ENCODE results near the gene CDKAL1.

DNA sequence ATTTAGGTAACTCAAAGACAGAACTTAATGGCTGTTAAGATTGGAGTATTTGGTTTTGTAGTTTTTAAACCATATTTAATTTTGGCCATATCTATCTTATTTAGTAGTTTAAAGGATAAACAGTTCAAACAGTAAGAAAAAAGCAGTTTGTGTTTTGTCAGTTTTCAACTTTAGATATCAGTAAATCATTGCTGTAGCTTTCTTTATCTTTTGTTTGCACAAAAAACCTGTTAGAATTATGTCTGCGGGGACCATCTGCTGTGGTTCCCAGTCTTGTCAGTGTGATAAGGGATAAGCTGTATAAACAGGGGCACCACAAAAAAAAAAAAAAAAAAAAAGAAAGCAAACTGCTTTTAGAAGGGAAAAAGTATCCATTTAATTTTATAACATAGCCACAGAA is 40.9 kb downstream of the CDKAL1 start:
- TF ChIP-seq POLR2AphosphoS5 (IDR thresholded peaks at IDR 0.05), result no peak
- TF ChIP-seq, protein P1, sequence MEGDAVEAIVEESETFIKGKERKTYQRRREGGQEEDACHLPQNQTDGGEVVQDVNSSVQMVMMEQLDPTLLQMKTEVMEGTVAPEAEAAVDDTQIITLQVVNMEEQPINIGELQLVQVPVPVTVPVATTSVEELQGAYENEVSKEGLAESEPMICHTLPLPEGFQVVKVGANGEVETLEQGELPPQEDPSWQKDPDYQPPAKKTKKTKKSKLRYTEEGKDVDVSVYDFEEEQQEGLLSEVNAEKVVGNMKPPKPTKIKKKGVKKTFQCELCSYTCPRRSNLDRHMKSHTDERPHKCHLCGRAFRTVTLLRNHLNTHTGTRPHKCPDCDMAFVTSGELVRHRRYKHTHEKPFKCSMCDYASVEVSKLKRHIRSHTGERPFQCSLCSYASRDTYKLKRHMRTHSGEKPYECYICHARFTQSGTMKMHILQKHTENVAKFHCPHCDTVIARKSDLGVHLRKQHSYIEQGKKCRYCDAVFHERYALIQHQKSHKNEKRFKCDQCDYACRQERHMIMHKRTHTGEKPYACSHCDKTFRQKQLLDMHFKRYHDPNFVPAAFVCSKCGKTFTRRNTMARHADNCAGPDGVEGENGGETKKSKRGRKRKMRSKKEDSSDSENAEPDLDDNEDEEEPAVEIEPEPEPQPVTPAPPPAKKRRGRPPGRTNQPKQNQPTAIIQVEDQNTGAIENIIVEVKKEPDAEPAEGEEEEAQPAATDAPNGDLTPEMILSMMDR (IDR thresholded peaks at IDR 0.05), result no peak
- no peak for TF ChIP-seq POLR2A (IDR thresholded peaks at IDR 0.05; ENCODE audit: low read depth)
- no peak for TF ChIP-seq EP300 (IDR thresholded peaks at IDR 0.05)

Measured in esophagus muscularis mucosa (tissue), 4 donors.